Measurements from ENCODE around the gene RNF133.

The RNF133 gene

GRCh38 chr7:122652876-122653275 is 46.0 kb downstream of the RNF133 start:
- ChIA-PET POLR2A (ENCODE audit: low non-redundant PET) (no interaction called here), CTCF (no interaction called here)
- no peak overlapping the region for H3K27ac ChIP-seq
- TF ChIP-seq, protein P1, sequence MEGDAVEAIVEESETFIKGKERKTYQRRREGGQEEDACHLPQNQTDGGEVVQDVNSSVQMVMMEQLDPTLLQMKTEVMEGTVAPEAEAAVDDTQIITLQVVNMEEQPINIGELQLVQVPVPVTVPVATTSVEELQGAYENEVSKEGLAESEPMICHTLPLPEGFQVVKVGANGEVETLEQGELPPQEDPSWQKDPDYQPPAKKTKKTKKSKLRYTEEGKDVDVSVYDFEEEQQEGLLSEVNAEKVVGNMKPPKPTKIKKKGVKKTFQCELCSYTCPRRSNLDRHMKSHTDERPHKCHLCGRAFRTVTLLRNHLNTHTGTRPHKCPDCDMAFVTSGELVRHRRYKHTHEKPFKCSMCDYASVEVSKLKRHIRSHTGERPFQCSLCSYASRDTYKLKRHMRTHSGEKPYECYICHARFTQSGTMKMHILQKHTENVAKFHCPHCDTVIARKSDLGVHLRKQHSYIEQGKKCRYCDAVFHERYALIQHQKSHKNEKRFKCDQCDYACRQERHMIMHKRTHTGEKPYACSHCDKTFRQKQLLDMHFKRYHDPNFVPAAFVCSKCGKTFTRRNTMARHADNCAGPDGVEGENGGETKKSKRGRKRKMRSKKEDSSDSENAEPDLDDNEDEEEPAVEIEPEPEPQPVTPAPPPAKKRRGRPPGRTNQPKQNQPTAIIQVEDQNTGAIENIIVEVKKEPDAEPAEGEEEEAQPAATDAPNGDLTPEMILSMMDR (conservative IDR thresholded peaks at IDR 0.05; ENCODE audit: low read depth) = no peak
- no peak for DNase-seq (ENCODE audit: low spot score)

GRCh38 chr7:122651451-122651850 is 47.5 kb downstream of the RNF133 start:
- POLR2A ChIA-PET (ENCODE audit: low non-redundant PET) = no interaction called here
- no peak for DNase-seq (ENCODE audit: low spot score)
- TF ChIP-seq, protein P1 (conservative IDR thresholded peaks at IDR 0.05; ENCODE audit: low read depth) = no peak
- H3K27ac ChIP-seq = no peak overlapping the region
- CTCF ChIA-PET = no interaction called here

Data from RWPE1 (cell line).